GM15510 (cell line): ENCODE results near the gene PHACTR1.

Source experiments
- POLR2A ChIP-seq: IDR thresholded peaks from 3 replicates; pipeline ENCODE4 v1.6.1; 2011; ENCODE audit warnings: borderline replicate concordance; ENCODE audit not compliant: insufficient read length; ENCODE audit errors: extremely low read depth

PHACTR1 gene

DNA sequence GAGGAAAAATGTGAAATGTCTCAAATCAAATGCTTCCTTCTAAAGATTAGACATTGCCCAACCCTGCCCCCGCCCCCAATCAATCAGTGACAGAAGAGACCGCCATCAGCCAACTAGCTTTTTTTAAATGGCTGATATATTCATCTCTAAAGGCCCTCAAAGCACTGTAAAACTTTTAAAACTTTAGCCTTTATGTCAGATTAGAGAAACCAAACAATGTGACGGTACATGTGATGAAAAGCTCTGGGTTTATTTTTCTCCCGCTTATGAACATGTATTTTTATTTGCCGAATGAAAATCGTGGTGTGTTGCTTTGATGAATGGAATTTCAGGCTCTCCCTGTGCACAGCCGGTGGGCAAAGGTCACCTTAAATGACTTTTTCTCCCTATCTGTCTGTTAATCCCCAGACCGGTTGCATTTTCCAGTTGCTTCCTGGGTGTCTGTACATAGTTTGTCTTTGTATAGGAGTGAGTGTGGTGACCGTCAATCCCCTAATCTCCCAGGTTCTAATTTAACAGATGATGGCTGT lies 573.3 kb downstream of the PHACTR1 start:
- no peak for TF ChIP-seq POLR2A

DNA sequence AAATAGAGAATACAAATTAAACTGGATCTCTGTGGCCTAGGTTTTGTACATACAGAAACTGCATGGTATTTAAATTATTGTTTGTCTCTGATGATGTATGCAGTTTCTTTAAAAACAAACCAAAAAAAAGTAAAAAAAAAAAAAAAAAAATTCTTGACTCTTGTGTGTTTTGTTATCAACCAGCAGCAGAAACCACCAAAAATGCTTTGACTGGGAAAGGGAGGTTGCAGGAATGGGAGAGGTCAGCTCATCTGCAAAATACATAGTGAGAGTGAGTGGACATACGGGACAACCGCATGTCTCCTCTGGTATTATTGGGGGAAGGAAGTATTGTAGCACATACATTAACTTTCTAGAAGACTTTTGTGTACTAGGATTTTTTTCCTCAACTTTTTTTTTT lies 573.8 kb downstream of the PHACTR1 start:
- TF ChIP-seq POLR2A, result no peak

DNA sequence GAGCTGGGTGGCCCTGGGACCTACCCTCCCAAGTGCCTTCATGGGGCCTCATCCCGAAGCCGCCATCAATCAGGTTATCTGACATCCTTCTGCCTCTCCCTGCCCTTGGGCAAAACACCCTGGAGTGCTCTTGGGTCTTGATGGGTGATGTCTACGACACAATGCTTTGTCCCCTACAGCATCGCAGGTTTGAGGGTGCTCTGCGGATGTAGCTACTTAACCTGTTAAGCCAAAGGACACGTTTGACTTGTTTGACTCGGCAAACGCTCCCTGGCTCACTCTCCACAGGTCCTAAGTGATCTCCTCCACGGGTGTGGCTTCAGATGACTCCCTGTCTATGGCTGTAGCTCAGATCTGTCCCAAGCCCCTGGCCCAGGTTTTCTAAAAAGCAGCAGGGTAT lies 576.2 kb downstream of the PHACTR1 start:
- TF ChIP-seq POLR2A, result no peak

DNA sequence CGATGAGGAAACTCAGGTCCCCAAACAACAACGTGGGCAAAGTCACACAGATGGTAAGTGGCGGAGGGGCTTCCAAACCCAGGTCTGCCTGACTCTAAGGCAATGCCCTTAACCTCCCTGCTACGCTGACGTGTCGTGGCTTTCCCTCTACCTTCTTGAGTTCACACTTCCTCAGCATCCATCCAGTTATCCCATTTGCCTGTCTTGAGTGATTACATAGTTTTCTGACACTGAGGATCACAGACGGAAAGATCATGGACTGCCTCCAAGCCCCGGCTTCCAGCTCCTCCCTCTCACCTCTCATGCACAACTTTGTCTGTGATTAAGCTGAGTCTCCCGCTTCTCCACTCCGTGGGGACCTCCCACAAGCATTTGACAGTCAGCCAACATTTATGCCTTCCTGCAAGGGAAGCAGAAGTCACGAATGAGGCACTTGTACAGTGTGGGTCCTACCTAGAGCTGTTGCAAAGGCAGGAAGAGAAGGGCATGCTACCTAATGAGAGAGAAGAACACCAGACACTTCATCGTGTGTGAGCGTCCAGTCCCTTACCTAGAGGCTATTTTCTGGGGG lies 578.0 kb downstream of the PHACTR1 start:
- no peak for TF ChIP-seq POLR2A

DNA sequence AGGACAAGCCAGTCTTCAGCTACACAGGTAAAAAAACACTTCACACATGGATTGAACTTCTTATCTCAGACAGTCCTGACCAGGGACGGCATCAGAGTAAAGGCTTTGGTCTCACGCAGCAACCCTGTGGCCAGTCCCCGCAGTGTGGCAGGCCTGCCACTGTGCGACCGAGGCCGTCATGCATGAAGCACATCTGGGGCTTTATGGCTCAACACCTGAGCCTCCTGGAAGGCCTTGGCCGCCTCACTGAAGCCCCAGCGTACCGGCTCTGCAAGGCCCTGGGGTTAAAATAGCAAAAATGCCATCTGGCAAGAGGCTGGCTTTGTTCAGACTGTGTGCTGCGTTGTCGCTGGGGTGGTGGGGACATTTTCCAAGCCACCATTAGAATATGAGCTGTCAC lies 579.0 kb downstream of the PHACTR1 start:
- TF ChIP-seq POLR2A, result no peak

DNA sequence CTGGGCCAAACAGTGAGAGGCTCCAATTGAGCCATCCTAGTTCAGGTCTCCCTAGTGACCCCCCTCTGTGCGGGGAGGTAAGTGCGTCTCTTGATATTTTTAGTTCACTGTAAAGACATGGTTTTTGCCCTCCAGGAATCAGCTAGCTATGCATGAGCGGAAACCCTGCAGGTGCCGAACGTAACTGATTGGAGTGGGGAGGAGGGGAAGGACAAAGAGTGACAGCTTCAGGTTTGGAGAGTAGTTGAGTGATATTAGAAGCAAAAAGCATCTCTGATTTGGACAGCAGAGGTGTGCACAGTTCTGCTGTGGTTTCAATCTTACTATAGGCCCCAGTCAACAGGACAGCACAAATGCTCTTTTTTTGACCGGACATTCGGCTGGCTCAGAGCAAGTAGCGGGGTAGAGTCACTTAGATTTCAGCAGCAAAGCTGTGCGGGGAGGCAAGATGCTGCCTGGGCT lies 580.0 kb downstream of the PHACTR1 start:
- no peak for TF ChIP-seq POLR2A

DNA sequence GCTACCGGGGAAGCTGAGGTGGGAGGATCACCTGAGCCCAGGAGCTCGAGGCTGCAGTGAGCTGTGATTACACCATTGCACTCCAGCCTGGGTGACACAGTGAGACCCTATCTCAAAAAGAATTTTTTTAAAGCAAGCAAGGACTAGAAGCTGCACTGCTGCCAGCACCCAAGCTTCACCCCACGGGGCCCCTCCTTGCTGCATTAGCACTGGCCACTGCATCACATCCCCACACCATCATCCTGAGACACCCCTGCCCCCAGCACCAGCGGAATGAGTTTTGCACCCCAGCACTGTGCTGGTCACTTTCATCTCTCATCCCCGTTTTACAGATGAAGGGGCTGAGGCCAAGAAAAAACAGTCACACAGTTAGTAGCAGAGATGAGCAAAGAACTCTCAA lies 580.8 kb downstream of the PHACTR1 start:
- TF ChIP-seq POLR2A, result no peak

DNA sequence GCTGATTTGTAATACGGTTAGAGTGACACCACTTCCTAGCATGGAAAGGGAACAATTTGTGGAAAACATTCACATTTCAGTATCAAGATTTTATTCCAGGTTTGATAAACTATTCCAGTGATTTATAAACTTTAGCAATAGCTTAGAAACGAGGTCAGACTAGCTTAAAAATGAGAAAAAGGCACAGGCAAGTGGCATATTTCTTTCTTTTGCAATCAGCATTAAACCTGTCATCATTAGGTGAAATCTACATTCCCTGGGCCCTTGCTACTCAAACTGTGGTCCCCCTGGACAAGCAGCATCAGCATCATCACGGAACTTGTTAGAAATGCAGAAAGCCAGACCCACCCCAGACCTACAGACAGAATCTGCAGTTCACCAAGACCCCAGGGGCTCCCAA lies 581.9 kb downstream of the PHACTR1 start:
- TF ChIP-seq POLR2A, result no peak

DNA sequence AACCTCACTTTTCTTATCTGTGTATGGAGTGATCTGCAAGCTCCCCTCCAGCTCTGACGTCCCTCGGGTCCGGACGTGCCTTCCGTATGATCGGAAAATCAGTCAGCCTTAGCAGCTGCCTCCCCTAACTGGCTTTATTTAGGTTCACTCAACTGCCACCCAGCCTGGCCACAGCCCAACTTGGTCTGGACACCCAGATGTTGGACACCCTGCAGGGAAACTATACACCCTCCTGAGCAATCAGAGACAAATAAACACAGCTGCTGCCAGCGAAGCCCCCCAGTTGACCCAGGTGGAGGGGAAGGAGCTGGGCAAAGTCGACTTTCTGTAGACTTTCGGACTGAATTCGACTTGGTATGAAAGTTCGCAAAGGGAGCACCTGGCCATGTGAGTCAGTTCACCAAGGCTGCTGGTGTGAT lies 582.8 kb downstream of the PHACTR1 start:
- TF ChIP-seq POLR2A, result no peak

DNA sequence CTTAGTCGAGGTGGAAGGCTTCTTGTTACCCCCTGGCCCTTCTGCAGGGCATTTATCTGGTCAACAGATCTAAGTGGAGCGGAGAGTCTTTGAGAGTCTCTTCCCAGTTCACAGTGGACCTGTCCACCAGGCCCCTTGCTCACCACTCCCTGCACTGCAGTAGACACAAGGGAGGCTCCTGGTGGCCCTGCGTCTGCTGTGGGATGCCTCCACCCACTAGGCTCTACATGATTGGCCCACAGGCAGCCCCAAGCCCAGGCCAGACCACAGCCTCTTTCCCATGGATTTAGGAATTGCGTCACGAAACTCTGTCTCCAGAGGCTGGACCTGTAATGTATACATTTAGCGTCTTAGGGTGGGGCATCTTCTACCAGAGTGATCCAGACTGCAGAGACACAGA lies 583.4 kb downstream of the PHACTR1 start:
- TF ChIP-seq POLR2A, result no peak

DNA sequence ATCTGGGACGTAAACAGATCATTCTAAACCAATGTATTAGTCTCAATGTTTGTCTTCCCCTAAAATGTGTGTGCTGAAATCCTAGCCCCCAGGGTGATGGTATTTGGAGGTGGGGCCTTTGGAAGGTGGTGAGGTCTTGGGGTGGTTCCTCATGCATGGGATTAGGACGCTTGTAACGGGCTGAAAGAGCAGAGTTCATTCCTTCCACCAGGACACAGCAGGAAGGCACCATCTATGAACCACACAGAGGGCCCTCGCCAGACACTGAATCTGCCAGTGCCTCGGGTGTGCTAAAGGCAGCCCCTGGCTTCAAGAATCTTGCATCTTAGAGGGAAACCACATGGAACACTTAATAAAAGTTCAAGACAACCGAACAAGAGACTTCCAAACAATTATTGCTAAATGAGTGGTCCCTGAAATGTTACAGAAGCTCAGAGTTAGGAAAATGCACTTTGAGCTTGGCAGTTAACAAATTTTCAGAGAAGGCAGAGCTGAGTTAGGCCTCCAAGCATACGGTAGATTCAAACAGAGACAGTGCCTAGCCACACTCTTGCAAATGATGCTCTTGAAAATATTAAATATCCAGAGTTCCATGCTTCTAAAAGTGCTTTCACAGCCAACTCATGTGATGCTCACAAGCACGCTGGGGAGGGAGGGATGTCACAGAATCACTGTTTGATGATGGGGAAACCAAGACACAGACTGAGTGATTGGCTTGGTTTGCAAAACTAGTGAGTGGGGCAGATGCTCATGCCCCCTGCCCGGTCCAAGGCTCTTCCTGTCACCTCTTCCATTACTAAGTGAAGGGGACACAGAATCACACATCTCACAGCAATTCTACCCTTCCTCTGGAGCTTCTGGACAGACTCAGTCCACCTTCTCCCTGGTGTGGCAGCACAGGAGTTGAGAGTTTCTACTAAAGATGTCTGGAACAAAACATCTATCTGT lies 584.4 kb downstream of the PHACTR1 start:
- TF ChIP-seq POLR2A, result no peak

DNA sequence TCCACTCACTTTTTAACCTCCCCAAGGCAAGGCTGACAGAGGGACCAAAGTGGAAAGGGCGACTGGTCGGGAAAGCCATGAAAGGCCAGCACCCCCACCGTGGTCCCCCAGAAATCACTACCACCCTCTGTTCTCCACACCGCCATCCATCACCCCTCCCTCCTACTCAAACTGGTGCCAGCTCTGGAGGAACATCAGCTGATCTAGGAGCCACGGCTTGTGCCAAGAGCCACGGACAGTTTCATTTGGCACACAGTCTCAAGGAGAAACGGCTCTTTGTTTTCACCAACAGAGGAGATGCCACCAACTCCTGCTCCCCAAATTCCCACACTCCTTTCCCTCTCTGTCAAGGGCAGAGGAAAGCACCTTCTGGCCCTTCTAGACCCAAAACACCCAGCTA lies 585.7 kb downstream of the PHACTR1 start:
- TF ChIP-seq POLR2A, result no peak

DNA sequence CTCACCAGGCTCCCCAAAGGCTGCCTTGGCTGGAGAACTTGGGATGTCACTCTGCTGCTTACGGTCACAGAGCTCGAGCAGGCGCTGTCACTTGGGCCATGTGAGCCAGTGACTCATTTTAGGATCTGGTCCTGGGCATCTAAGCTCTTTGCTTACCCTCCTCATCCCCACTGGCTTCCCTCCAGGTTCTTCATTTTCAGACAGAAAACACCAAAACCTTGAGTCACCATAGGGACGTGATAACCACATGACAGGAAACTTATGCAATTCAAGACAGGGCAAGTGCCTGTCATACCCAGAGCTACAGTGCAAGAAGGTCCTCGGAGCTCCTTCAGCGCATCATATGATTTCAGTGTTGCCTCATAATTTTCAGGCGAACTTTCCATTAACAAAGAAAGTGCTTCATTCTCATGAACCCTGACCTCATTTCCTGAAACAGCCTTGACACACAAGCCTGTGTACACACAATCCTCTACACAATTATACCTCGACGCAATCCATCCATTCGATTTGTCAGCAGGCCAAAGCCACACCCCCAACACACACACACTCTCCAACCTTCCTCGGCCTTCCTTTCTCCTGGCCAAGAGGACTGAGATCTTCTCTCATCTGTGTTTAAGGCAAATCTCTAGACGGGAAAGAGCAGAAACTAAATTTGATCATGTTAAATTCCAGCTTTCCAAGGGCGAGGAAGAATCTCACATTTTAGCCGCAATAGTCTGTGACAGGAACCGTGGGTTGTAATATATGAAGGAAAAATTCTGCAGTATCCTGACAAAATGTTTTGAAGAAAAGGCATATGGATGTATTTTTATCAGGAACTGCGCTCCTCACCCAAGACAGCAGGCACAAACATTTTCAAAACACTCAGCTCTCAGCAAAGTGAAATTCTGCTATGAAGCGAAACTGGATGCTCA lies 586.4 kb downstream of the PHACTR1 start:
- TF ChIP-seq POLR2A, result no peak

DNA sequence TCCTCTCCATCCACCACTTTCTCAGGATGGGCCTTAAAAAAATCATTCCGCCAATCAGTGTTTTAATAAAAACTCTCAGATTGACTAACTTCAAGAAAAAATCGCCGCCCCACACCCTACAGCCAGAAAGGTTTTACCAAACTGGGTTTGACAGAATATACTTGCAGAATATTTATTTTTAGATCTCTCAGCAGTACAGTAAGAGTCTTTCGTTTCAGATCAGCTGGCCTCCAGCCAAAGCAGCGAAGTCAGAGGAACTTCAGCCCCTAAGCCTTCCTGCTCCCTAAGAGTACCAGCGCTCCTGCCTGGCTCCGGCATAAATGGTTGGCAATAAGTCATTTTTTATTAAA lies 587.1 kb downstream of the PHACTR1 start:
- no peak for TF ChIP-seq POLR2A

DNA sequence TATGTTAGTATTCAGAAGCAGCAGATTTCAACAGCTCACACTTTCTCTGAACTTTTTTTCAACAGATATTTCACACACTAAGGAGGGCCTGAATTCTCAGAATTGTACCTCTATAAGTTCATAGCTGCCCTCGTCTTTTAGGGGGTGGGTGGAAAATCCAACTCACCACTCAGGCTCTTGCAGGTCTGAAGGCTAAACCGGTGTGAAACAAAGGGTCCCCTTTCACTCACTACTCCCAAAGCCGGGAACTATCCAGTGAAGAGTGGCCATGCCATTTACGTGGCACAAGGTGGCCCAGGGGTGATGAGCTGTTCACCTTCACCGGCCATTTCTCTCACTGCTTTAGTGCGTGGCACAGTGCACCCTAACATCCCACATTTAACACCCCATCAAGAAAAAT lies 587.5 kb downstream of the PHACTR1 start:
- no peak for TF ChIP-seq POLR2A
